ENCODE data around the gene SEC24B.
"Not testable (repeated sequence)": the region's sequence is repeated elsewhere in the genome, so short reads cannot be mapped to it uniquely, and the experiment has no call there.

The SEC24B gene

DNA sequence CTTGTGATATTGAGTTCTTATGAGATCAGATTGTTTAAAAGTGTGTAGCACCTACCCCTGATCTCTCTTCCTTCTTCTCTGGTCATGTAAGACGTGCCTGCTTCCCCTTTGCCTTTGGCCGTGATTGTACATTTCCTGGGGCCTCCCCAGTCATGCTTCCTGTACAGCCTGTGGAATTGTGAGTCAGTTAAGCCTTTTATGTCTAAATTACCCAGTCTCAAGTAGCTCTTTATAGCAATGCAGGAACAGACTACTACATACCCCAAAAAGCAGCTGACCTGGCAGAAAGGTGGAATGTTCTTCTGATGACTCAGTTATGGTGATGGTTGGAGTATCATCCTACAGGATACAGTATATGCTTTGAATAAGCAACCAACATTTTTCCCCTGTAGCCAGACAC, 115.0 kb downstream of the SEC24B start:
- no peak overlapping the region for H3K4me3 ChIP-seq
- H3K4me2 ChIP-seq, result 0 out of 2 replicates have a peak overlapping the region, but pooled peaks have one; percentile 5
- H3K27me3 ChIP-seq, result no peaks in the 10 kb centered on the region
- no peaks in the 10 kb centered on the region for H4K20me1 ChIP-seq
- no peak for TF ChIP-seq Cebpa-rat (IDR thresholded peaks at IDR 0.05)
- H3K27ac ChIP-seq, result no peak overlapping the region
- peaks cover 31% of the 10 kb centered on the region for H3K36me3 ChIP-seq
- 0 out of 2 replicates have a peak, but pooled peaks cover 4% of the 10 kb centered on the region for H3K9me3 ChIP-seq
- H3K9ac ChIP-seq, result no peak overlapping the region
- H3K4me1 ChIP-seq, result peaks cover 10% of the 10 kb centered on the region

DNA sequence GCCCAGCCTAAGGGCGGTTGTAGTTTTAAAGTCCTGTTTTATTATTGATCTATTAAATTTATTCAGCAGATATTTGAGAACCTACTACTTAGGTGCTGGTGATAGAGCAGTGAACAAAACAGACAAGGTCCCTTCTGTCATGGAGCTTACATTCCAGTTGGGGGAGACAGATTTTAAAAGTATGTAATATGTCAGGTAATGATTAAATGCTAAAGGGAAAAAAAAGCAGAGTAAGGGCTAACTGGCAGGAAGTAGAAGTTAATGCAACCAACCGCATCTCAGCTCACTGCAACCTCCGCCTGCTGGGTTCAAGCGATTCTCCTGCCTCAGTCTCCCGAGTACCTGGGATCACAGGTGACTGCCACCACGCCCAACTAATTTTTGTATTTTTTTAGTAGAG, 118.6 kb downstream of the SEC24B start:
- peaks cover 7% of the 10 kb centered on the region for H3K9me3 ChIP-seq
- H4K20me1 ChIP-seq, result no peaks in the 10 kb centered on the region
- TF ChIP-seq Cebpa-rat (IDR thresholded peaks at IDR 0.05), result no peak
- H3K9ac ChIP-seq, result no peak overlapping the region
- no peak overlapping the region for H3K4me2 ChIP-seq
- no peak overlapping the region for H3K4me3 ChIP-seq
- H3K36me3 ChIP-seq, result peaks cover 17% of the 10 kb centered on the region; the same call in 1 of the 2 replicates
- H3K27ac ChIP-seq, result no peak overlapping the region
- H3K4me1 ChIP-seq, result peaks cover 10% of the 10 kb centered on the region
- H3K27me3 ChIP-seq, result no peaks in the 10 kb centered on the region

DNA sequence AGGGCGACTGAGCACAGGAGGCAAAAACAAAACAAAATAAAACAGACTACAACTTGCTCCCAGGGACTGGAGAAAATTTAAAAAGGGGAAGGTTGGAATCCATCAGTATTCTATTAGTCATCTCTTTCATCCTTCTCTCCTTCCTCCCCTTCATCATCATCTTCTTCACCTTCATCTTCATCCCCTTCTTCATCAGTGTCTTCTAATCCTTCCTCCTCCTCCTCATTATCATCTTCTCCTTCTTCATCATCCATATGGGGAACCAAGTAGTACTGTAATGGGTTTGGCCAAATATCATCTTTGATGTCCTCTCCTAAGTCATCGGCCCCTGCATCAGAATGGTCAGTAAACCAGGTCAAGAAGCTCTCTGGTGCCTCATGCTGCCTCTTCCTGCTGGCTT, 119.5 kb downstream of the SEC24B start:
- Histone ChIP-seq H3K27me3 (no peaks in the 10 kb centered on the region), H3K36me3 (peaks cover 12% of the 10 kb centered on the region; the same call in 1 of the 2 replicates), H3K4me2 (no peak overlapping the region), H4K20me1 (no peaks in the 10 kb centered on the region), H3K9me3 (peaks cover 16% of the 10 kb centered on the region), H3K4me3 (no peak overlapping the region), H3K27ac (no peak overlapping the region), H3K9ac (no peak overlapping the region), H3K4me1 (peaks cover 7% of the 10 kb centered on the region)
- no peak for TF ChIP-seq Cebpa-rat (IDR thresholded peaks at IDR 0.05)

DNA sequence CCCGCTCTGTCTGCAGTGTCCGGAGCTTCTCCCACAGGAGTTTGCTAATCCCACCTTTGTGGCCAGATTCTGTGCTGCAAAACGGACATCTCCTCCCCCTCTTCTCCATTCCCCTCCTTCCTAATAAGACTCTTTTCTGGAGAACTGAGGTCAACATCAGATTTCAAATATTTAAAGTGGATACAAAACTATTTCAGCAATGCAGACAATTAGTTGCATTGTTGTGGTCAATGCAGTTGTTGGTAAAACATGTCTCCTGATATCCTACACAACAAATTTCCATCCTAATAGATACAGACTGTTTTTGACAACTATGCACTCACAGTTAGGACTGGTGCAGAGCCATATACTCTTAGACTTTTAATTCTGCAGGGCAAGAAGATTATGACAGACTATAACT, 121.4 kb downstream of the SEC24B start:
- Histone ChIP-seq H3K4me1 (0 out of 2 replicates have a peak, but pooled peaks cover 4% of the 10 kb centered on the region), H3K9me3 (peaks cover 15% of the 10 kb centered on the region), H3K27ac (no peak overlapping the region), H4K20me1 (no peaks in the 10 kb centered on the region), H3K9ac (no peak overlapping the region), H3K27me3 (peaks cover 5% of the 10 kb centered on the region), H3K4me2 (no peak overlapping the region), H3K4me3 (no peak overlapping the region), H3K36me3 (peaks cover 7% of the 10 kb centered on the region; the same call in 1 of the 2 replicates)
- TF ChIP-seq Cebpa-rat (IDR thresholded peaks at IDR 0.05), result no peak

DNA sequence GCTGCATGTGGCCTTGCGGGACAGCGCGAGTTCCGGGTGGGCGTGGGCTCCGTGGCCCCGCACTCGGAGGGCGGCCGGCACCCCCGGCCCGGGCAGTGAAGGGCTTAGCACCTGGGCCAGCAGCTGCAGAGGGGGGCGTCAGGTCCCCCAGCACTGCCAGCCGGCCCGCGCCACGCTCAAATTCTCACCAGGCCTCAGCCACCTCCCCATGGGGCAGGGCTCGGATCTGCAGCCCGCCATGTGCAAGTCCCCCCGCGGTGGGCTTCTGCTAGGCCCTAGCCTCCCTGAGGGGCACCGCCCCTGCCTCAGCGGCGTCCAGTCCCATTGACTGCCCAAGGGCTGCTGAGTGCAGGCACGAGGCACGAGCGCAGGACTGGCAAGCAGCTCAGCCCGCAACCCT, 123.8 kb downstream of the SEC24B start:
- no peak overlapping the region for H3K4me2 ChIP-seq
- H3K27ac ChIP-seq, result no peak overlapping the region
- peaks cover 7% of the 10 kb centered on the region; the same call in 1 of the 2 replicates for H3K36me3 ChIP-seq
- peaks cover 15% of the 10 kb centered on the region for H3K9me3 ChIP-seq
- no peak overlapping the region for H3K9ac ChIP-seq
- no peak for TF ChIP-seq Cebpa-rat (IDR thresholded peaks at IDR 0.05)
- no peaks in the 10 kb centered on the region for H4K20me1 ChIP-seq
- H3K27me3 ChIP-seq, result peaks cover 12% of the 10 kb centered on the region
- H3K4me1 ChIP-seq, result peaks cover 16% of the 10 kb centered on the region
- H3K4me3 ChIP-seq, result no peak overlapping the region

DNA sequence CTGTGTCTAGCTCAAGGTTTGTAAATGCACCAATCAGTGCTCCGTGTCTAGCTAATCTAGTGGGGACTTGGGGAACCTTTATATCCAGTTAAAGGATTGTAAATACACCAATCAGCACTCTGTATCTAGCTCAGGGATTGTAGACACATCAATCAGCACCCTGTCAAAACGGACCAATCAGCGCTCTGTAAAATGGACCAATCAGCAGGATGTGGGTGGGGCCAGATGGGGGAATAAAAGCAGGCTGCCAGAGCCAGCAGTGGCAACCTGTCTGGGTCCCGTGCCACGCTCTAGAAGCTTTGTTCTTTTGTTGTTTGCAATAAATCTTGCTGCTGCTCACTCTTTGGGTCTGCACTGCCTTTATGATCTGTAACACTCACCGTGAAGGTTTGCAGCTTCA, 124.5 kb downstream of the SEC24B start:
- H3K4me2 ChIP-seq, H3K36me3 ChIP-seq, H3K27ac ChIP-seq, H3K9ac ChIP-seq, H4K20me1 ChIP-seq, H3K4me3 ChIP-seq: not testable (repeated sequence)
- Histone ChIP-seq H3K27me3 (peaks cover 12% of the 10 kb centered on the region), H3K9me3 (peaks cover 15% of the 10 kb centered on the region), H3K4me1 (peaks cover 16% of the 10 kb centered on the region)

DNA sequence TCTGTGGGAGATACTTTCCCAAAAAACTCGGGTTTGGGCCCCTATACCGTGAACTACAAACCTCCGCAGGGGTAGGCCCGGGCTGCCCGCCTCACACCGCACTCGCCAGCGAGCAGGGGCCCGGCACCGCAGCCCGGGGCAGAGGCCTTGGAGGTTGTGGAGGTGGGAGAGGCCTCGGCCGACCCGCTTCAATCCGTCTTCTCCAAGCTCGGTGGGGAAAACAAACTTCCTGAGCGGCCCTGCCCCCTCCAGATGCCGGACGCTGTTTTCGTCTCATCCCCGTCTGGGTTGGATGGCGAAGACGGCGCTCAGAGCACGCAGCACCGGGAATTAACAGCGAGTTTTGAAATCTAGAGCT, 126.0 kb downstream of the SEC24B start:
- H3K4me1 ChIP-seq, result peaks cover 16% of the 10 kb centered on the region
- peaks cover 15% of the 10 kb centered on the region for H3K9me3 ChIP-seq
- H3K9ac ChIP-seq, result peak overlapping the region; percentile 76
- peaks cover 7% of the 10 kb centered on the region; the same call in 1 of the 2 replicates for H3K36me3 ChIP-seq
- H4K20me1 ChIP-seq, result no peaks in the 10 kb centered on the region
- peak overlapping the region; percentile 95 for H3K4me2 ChIP-seq
- no peak for TF ChIP-seq Cebpa-rat (IDR thresholded peaks at IDR 0.05)
- H3K27me3 ChIP-seq, result peaks cover 12% of the 10 kb centered on the region
- peak overlapping the region; percentile 85 for H3K4me3 ChIP-seq
- H3K27ac ChIP-seq, result peak overlapping the region; percentile 40; the same call in 1 of the 2 replicates

DNA sequence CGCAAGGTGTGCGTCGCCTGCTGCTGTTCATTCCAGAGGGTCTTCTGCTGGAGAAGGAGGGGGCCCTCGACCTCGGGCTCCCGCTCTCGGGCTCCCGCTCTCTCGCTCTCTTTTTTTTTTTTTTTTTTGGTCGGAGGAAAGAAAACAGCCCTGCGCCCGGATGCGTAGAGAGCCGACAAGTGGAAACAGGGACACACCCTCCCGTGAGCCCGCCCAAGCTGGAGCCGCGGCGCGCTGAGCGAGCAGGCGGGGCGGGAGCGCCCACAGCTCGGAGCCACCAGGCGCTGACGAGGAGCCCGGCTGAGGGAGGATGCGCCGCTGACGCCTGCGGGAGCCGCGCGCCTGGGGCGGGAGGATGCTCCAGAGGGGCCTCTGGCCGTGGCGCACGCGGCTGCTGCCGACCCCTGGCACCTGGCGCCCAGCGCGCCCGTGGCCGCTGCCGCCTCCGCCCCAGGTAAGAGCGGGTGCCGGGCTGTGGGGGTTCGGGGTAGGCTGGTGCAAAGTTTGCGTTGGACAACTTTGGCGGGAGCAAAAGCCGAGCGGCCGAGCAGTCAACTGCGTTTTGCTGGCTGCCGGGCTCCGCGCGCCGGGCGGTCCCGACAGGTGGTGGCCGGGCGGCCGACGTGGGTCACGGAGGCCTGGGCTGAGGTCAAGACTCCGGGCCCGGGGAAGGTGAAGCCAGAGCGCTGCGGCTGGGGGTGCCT, 126.5 kb downstream of the SEC24B start, which contains the start of gene MCUB:
Gene MCUB (plus strand): TSS at position 264 of the 704 bp plus-strand sequence. CDS start 92 bp downstream, at position 356.
- H3K4me2 ChIP-seq, result peak within 1 kb of the TSS; percentile 95
- H4K20me1 ChIP-seq, result no peaks in the 10 kb centered on the region
- peak within 1 kb of the TSS; percentile 63 for H3K27ac ChIP-seq
- H3K36me3 ChIP-seq, result peaks cover 7% of the 10 kb centered on the region; the same call in 1 of the 2 replicates
- H3K4me3 ChIP-seq, result peak within 1 kb of the TSS; percentile 85
- no peak for TF ChIP-seq Cebpa-rat (IDR thresholded peaks at IDR 0.05)
- peaks cover 12% of the 10 kb centered on the region for H3K27me3 ChIP-seq
- peaks cover 16% of the 10 kb centered on the region for H3K4me1 ChIP-seq
- H3K9me3 ChIP-seq, result peaks cover 15% of the 10 kb centered on the region
- peak within 1 kb of the TSS; percentile 76 for H3K9ac ChIP-seq

DNA sequence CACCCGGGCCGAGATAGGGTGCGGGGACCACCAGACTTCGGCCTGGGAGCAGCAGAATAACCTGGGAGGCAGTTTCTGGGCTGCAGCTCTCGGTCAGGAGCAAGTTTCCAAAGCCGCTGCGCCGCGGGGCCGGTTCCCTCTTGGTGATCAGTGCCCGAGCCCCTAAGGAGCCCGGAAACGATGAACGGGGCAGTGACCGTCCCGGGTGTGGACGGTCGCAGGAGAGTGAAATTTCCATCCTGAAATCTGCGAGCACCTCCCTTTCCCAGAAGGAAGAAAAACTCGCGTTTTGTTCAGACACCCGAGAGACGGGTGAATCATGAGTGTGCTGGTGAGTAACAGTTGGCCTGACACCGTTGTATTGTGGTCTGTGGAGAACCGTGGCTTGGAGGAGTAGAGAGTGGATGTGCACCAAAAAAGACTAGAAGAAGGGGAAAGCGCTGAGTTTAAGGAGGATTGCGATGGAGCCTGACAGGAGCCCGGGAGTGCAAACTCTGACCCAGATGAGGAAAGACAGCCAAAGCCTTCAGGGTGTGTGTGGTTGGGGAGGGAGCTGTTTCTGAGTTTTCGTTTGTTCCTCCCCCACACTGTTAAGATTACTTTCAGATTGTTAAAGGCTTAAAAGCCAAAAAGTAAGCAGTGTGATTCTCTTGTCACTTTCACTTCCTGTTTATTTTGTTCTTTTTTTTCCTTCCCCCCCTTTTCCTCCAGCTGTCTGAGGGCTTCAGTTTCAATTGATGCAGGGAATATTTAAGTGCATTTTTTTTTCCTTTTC, 127.3 kb downstream of the SEC24B start:
- Histone ChIP-seq H3K4me1 (peaks cover 16% of the 10 kb centered on the region), H3K9ac (peak overlapping the region; percentile 76), H4K20me1 (no peaks in the 10 kb centered on the region), H3K27ac (peak overlapping the region; percentile 63), H3K9me3 (peaks cover 15% of the 10 kb centered on the region), H3K4me3 (peak overlapping the region; percentile 85), H3K27me3 (peaks cover 12% of the 10 kb centered on the region), H3K36me3 (peaks cover 7% of the 10 kb centered on the region; the same call in 1 of the 2 replicates), H3K4me2 (peak overlapping the region; percentile 95)
- TF ChIP-seq Cebpa-rat (IDR thresholded peaks at IDR 0.05), result no peak
